HG02798 (cell line): ENCODE measurements around the gene MSH5.

Experiments used
- ATAC-seq: cut with Tn5 transposase; IDR thresholded peaks from one replicate; pipeline ENCODE4 v1.9.1; 2021; ENCODE audit warnings: mild to moderate bottlenecking; ENCODE audit not compliant: unreplicated experiment, poor library complexity

The MSH5 gene

DNA sequence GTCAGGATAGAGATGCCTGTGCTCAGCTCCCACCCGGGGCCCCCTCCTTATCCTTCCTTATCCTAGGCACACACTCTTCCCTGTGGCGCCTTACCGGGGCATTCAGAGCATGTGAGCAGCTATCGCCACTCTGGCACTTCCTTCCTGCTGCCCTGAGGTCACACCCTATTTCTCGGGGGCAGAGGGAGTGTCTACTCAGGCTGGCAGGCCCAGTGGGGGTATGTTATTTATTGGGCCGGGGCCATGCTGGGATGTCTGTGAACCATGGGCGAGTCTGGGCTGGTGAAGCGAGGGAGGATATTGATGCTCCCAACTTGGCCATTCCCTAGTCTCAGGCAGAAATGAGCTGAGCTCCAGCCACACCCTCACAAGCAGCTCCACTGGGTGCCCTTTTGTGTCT, 28.6 kb upstream of the MSH5 start:
- no peak for ATAC-seq

DNA sequence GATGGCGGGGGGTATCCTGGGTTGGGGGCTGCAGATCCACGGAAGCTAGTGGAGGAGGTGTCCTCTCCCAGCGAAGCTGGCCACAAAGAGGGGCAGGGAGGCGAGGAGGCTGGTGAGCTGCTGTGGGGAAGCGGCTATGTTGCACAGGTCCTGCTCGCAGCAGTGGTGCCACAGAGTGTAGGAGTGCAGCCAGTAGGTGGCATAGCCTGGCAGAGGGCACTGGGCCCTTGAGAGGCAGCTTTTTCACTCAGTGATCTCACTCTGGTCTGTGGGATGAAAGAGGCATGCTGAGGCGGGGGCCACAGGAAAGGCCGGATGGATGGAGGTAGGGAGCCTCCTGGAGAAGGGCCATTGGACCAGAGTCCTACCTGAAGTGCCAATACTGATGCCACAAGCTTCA, 27.5 kb upstream of the MSH5 start:
- no peak for ATAC-seq

- no peak for ATAC-seq
Observed at GRCh38 chr6:31713465-31713864, 26.3 kb upstream of the MSH5 start.

GRCh38 chr6:31713991-31714684, 25.7 kb upstream of the MSH5 start:
- ATAC-seq, result no peak

GRCh38 chr6:31715022-31715958, 24.5 kb upstream of the MSH5 start, which contains the start of gene LY6G6D:
LY6G6D (plus strand) TSS chr6:31715348; CDS start chr6:31715356, 8 bp downstream.
- ATAC-seq, result no peak

DNA sequence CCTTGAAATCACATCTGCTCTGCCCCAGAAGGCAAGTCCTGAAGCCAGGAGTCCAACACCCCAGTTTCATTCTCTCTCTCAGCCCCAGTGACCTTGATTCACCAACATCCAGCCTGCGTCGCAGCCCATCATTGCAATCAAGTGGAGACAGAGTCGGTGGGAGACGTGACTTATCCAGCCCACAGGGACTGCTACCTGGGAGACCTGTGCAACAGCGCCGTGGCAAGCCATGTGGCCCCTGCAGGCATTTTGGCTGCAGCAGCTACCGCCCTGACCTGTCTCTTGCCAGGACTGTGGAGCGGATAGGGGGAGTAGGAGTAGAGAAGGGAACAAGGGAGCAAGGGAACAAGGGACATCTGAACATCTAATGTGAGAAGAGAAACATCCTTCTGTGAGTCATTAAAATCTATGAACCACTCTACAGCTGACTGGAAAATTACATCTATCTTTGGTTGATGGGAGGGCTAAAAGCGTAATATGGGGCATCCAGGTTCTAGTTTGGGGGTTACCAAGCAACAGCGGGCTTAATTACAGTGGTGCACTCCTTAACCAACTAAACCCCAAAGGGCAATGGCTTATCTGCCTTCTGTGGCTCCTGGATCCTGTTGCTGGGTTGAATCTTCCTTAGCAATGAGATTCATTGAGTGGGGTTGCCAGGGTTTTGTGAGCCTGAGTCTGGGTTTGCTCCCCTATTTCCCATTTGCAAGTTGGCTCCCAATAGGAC, 22.1 kb upstream of the MSH5 start:
- ATAC-seq, result no peak

DNA sequence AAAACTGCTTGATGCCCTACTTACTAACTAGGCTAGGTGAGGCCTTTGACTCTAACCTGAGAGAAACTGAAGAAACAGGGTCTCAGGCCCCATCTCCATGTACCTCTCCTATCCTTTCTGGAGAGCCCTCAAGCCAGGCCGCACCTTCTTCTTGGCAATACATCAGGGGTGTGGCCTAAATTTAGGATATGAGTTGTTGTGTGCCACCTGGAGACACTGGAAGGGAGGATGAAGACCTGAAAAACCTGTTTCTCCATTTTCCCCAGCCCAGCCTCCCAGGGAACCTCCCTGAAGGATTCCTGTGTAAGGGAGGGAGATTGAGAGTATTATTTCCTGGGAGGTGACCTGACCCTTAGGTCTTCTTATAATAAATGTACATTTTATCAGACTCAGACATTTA, 21.5 kb upstream of the MSH5 start:
- ATAC-seq, result no peak

DNA sequence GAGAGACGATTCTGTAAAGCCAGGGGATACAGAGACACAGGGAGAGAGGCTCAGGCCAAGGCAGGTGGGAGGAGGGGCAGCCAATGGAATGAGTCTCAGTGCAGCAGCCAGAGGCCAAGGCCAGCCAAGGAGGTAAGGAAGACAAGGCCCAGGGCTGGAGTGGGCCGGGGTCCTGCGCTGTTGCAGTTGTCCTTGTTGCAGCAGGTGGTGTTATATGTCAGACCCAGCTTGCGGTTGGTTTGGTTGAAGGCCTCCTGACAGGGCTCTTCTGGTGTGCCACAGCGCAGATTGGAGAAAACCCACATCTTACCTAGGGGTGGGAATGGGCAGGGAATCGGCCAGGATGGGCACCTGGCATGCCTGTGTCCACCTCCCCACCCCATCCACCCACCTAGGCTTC, 20.8 kb upstream of the MSH5 start:
- no peak for ATAC-seq

- ATAC-seq, result no peak
Observed at GRCh38 chr6:31720196-31720770, 19.5 kb upstream of the MSH5 start.

- no peak for ATAC-seq
Observed at GRCh38 chr6:31721351-31722020, 18.3 kb upstream of the MSH5 start, which contains the start of gene LY6G6C. LY6G6C (minus strand) TSS chr6:31721746; CDS start chr6:31721679, 67 bp downstream.

DNA sequence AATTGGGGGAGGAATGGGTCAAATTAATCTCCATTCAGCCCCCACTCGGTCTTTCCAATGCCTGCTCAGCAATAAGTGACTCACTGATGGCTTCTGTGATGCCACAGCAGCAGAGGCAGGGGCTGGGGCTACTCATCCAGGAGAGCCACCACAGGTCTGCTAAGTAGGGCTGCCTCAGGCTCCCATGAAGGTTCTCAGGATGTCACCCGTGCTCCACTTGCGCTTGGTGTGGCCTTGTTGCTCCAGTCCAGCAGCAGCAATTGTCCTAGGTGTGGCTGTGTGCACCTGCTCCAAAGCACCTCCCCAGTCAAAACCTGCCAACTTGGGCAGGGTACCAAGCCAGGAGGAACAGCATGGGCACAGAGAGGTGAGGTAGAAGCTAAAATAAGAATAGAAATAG, 17.6 kb upstream of the MSH5 start:
- no peak for ATAC-seq

DNA sequence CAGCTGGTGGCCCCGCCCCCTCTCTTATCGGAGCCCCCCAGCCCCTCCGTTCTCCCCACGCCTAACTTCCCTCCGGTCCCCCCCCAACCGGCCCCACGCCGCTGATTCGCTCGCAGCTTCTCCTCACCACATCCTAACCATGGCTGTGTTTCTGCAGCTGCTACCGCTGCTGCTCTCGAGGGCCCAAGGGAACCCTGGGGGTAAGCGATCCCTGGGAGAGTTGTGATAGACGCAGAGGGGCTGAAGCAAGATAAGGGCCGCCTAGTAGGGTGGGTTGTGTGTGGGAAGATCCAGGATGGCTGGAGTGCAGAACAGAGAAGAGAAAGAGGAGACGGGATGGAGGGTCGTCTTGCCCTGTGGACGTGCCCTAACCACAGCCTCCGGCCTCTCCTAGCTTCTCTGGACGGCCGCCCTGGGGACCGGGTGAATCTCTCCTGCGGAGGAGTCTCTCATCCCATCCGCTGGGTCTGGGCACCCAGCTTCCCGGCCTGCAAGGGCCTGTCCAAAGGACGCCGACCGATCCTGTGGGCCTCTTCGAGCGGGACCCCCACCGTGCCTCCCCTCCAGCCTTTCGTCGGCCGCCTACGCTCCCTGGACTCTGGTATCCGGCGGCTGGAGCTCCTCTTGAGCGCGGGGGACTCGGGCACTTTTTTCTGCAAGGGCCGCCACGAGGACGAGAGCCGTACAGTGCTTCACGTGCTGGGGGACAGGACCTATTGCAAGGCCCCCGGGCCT, 16.4 kb upstream of the MSH5 start, which contains the start of gene MPIG6B:
MPIG6B (plus strand) TSS at position 129 of the 735 bp plus-strand sequence; CDS start at position 140, 11 bp downstream.
- no peak for ATAC-seq

DNA sequence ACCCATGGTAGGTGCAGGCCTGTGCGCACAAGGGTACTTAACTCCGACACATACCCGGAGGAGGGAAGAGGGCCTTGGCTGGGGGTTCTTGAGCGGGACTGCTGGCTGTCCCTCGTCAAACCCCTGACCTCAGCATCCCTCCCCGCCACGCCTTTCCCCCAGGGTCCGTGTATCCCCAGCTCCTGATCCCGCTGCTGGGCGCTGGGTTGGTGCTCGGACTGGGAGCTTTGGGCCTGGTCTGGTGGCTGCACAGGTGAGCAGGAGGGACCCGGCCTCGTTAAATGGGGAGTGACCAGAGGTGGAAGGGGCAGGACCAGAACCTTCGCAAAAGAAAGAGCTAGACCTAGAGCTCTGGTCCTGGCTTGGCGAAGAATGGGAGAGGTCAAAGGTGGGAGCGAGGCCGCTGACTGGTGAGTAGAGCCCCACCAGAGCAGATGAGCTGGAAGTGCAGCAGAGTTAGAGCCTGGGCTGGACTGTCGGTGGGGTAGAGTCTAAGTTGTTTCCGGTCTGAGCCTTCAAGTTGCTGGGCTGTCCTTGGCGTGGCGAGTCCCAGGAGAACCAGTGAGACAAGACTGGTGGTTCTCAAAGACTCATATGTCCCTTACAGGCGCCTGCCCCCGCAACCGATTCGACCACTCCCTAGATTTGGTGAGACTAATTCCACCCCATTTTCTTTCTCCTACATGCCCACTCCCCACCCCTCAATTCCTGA, 15.7 kb upstream of the MSH5 start:
- no peak for ATAC-seq

DNA sequence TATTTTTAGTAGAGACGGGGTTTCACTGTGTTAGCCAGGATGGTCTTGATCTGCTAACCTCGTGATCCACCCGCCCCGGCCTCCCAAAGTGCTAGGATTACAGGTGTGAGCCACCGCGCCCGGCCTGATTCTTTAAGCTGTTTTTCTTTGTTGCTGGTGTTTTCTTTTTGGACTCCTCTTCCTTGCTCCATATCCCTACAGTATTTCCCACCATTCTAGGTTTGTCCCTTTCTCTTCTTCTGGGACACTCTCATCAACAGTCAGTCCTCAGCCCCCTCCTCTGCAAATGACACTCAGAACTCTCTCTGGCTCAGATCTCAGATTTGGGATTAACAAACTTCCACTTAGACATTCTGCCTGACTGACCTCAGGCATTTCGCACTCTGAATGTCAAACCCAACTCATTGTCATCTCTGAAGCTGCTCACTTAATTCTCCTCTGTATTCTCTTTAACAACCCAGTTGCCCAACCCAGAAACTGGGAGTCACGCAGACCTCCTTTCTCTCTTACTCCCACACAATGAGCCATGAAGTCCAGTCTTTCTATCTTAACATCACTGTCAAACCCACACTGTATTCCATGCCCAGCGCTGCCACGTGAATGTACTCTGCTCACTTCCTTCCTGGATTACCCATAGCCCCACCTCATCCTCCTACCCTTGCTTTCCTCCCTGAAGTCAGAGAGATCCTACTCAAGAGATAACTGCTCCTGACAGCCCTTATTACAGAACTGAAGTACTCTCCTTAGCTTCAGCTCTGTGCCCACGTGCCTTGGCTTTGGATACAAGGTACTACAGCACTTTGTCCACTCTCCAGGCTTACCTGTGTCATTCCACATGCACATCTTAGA, 14.1 kb upstream of the MSH5 start:
- ATAC-seq, result no peak

GRCh38 chr6:31727034-31727716, 12.6 kb upstream of the MSH5 start:
- ATAC-seq, result no peak

- ATAC-seq, result no peak
Observed at GRCh38 chr6:31727717-31728671, 11.8 kb upstream of the MSH5 start.
